HG02759 (cell line): ENCODE data around the gene ARHGAP10.
"Not testable (repeated sequence)": the region's sequence is repeated elsewhere in the genome, so short reads cannot be mapped to it uniquely, and the experiment has no call there.

Source experiments
- ATAC-seq: cut with Tn5 transposase; IDR thresholded peaks from one replicate; pipeline ENCODE4 v1.9.1; 2021; ENCODE audit warnings: mild to moderate bottlenecking, moderate library complexity; ENCODE audit not compliant: unreplicated experiment

ARHGAP10 gene

DNA sequence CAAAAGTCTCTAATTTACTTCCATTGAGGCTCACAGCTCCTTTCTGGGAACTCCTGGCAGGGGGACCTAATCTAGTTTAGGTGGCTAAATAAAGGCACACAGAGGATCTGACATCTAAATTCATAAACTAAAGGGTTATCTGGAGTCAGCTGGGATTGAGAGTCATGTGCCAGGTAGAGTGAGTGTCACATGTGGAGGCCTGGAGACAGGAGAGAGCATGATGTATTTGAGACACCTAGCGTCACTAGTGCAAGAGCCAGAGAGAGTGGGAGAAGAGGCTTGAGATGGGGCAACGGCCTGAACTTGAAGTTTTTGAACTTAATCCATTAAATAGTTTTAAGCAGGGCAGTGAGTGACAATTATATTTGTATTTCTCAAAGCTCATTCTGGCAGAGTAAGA is 152.6 kb downstream of the ARHGAP10 start:
- no peak for ATAC-seq

DNA sequence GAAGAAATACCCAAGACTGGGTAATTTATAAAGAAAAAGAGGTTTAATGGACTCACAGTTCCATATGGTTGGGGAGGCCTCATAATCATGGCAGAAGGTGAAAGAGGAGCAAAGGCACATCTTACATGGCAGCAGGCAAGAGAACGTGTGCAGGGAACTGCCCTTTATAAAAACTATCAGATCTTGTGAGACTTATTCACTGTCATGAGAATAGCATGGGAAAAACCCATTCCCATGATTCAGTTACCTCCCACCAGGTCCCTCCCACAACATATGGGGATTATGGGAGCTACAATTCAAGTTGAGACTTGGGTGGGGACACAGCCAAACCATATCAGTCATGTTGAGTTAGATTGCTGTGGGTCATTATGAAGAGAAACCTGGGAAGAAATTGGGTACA is 153.3 kb downstream of the ARHGAP10 start:
- not testable (repeated sequence) for ATAC-seq

DNA sequence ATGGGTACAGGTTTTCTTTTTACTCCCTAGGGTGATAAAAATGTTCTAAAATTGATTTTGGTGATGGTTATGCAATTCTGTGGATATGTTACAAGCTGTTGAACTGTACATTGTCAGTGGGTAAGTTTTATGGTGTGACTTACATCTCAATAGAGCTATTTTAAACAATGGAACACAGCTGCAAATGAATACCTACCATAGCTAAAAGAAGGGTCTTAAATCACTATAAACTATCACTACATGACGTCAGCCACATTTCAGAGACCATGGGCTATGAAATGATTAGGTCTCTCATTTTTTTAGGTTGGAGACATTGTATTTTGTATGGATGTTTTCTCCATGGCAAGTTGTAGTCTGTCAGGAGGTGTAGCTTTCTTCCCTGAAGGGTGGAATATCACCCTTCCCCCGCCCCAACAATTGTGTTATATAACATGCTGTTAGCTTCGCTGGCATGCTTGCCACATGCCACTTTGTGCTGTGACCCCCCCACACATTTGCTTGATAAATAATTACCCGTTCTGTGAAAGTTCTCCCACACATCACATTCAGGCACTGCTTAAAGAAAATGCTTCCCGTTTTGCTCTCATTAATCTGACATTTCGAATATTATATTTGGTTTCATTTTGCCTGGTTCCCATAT is 159.7 kb downstream of the ARHGAP10 start:
- ATAC-seq, result no peak

DNA sequence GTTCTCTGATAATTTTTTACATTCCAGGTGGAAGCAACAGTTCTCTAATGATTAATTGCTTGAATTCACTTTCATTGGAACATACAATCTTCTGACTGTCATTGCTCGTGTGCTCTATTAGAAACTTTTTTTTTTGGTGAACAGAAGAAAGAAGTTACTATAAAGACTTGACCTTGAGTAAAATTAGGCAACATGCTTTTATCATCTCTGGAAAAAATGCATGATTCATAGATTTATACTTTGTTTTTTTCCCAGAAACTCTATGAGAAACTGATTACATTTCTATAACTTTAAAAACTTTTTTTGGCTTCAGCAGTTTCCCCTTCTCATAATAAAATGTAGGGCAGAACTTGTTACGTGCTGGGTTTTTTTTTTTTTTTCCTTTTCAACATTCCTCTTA is 167.6 kb downstream of the ARHGAP10 start:
- ATAC-seq, result no peak

DNA sequence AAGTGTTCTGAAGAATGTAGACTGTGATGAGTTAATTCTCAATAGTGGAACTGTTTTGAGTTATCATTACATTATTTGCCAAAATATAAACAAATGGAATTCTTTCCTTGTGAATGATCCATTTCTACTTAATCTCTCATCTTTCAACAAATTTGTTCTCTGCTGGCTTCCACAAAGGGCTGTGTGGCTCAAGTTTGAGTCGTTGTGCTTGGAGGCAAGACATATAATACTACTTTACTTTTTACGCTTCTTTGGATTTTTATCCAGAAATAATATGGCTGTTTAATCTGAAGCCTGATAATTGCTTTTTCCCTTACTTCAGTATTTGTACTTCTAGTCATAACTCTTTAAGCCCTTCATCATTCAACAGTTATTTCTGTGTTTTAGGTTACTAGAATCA is 169.5 kb downstream of the ARHGAP10 start:
- no peak for ATAC-seq

DNA sequence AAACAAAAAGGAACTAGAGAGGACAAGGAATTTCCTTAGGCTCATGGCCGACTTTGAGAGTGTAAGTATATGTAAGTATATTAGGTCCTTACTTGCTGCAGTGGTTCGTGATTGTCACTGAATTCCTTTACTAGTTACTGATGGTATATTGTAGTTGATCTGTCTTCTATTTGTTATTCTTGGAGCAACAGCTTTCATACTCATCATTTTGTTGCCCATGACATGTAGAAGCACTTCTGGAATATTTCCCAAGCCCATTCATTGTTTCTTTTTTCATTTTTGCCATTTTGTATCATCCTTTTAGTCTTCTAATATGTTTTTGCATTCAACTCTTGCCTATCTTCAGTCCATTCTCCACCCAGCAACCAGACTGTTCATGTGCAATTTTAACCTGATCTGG is 170.0 kb downstream of the ARHGAP10 start:
- no peak for ATAC-seq

DNA sequence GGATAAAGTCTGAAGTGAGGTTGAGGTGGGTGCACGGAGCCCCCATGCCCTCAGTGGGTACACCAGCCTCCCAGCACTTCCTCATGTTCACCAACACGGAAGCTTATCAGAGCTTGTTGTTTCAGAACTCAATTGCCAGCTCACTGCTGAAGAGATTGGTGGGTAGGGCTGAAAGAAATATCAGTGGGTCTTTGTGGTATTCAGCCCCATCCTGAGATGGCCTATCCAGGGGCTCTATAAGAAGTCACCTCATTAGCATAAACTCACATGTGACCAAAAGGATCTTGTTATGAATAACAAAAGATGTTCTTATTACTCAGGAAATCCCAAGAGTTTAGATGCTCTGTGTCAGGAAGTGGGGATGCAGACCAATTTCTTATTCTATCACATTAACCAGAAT is 177.3 kb downstream of the ARHGAP10 start:
- peak; percentile 63 for ATAC-seq

DNA sequence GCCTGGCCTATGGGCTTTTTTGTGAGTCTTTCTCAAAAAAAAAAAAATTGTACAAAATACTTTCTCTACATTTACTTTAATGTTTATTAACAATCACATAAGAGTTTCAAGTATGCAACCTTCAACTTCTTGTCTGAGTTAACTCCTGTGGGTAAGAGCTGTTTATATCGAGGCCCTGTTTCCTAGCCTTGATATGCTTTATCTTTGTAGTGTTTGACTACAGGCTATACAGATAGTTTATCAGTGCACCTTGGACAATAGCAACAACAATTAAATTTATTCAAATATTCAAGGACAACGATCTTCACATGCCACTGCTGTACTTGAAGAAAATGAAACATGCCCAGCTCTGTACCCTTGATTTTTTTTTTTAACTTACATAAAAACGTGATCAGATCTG is 178.4 kb downstream of the ARHGAP10 start:
- no peak for ATAC-seq

DNA sequence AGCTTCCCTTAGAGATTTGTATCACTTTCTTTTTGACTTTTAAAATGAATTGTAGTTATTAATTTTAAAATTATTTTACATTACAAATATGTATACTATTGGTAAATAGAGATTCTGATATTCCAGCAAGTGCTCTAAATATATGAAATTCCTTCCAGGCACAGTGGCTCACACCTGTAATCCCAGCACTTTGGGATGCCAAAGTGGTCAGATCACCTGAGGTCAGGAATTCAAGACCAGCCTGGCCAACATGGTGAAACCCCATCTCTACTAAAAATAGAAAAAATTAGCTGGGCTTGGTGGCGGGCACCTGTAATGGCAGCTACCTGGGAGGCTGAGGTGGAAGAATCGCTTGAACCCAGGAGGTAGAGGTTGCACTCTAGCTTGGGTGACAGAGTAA is 180.2 kb downstream of the ARHGAP10 start:
- not testable (repeated sequence) for ATAC-seq

DNA sequence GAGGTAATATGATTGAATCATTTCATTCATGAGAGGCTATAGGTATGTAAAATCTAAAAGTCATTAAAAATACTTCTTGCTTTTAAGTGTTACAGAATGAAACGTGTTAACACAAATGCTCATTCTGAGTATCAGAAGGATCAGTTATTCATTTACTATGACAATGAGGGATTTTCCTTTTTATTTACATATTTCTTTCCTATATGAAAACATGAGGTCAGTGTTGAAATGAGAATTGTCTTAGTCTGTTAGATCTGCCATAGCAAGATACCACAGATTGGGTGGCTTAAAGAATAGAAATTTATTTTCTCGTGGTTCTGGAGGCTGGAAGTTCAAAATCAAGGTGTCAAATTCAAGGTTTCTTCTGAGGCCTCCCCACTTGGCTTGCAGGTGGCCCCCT is 181.2 kb downstream of the ARHGAP10 start:
- peak; percentile 50 for ATAC-seq

DNA sequence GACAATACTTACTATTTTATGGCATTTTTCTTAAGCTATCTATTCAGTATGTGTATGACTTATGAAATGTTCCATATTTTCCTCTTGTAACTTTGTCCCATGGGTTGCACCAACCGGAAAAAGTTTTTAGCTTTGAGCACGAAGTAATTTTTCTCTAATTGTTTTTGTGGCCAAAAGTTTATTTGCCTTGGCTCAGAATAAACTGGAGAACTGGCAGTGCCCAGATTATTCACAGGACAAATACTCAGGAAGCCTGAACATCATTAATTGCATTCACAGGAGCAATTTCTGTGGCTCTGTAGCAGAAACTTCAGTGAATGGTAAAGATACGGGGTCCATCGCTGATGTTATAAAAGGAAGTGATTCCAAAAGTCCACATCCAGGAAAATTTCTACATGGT is 184.5 kb downstream of the ARHGAP10 start:
- ATAC-seq, result no peak

DNA sequence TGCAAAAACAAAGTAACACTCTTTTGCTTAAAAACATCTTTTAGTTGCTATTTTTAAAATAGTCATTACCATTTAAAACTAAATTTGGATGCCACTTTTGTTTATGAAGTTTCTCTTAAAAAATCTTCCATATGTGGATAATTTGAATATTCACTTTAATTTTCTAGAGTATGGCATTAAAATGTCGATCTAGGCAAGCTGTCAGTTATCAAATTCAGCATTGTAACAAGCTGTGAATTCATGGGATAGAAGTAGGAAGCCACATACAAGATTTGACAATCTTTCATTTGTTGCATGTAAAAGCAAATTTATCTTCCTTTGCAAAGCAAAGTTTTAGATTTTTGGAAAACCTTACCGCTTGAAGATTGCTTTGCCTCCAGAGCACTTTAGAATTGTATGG is 191.5 kb downstream of the ARHGAP10 start:
- ATAC-seq, result no peak

DNA sequence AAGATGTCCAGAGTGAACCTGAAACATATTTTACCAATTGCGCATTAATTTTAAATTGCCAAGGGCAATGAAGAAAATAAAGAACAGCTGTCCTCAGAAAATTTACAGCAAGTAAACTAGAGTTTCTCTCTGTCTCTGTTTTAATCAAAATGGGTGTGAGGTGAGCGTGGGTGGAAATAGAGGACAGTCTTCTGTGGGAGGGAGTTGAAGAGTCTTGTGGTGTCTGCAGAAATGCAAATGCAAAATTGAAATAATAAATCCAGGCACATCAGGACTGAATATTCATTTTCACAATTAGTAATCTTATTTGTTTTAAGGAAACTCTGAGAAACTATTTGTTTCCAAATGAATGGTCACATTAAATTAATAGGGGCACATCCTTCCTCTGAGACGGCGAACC is 192.0 kb downstream of the ARHGAP10 start:
- ATAC-seq, result peak; percentile 52

DNA sequence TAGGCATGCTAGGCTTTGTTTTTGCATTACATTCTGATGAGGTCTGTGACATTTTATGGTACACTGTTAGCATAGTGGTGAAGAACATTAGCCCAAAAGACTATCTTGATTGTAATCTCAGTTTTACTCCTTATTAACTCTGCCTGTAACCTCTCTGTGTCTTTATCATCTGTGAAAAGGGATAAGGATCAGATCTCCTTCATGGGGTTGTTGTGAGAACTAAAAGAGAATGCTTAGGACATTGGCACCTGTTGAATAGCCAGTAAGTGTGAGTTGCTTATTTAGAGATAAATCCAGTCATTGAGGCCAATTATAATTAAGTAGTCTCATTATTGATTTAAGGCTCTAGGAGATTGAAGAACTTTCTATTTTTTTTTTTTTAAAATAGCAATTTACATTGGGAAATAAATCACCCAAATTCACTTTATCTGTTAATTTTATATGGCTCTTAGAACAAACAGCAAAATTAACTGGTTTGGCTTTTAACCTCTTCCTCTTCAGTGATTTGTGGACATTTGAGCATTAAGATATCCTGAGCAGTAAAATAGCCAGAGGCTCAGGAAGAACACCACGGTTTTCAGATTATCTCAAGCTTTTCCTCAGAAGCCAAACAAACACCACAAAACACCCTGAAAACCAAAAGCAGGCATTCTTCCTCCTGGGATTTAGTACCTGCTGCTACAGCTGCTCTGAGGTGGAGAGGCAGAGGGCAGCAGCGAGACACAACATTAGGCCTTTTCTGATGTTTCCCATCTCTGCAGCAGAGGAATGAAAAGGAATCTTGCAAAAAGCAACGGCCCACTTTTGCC is 192.9 kb downstream of the ARHGAP10 start:
- ATAC-seq, result no peak

DNA sequence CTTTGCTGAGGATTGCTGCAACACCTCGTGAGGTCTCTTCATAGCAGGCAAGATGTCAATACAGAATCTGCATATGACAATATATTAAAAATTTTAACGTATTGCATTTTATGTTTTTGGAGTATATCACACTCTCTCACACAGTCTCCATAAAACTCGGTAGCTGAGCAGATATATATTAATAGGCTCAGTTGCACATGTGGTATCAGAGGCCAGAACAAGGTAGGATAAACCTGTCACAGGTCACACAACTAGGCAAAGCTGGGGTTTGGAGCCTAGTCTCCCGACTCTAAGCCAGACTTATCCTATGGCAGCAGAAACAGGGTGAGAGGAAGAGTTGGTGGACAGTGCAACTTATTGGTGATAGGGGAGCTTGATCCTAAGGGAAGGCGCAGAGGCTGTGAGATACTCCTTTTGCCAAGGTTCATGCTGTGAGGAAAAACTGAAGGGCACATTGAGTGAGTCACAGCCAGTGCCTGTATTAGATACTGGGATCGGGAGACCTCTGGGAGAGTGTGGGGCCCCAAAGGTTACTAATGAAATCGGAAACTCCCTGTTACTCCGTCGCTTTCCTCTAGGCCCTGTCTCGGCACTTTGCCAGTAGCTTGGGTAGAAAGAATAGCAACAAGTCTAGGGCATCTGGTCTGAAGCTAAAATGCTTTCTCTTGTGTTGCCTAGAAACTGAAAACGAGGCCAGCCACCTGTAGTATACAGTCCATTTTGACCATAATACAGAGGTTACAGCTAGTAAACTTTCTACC is 195.7 kb downstream of the ARHGAP10 start:
- no peak for ATAC-seq

DNA sequence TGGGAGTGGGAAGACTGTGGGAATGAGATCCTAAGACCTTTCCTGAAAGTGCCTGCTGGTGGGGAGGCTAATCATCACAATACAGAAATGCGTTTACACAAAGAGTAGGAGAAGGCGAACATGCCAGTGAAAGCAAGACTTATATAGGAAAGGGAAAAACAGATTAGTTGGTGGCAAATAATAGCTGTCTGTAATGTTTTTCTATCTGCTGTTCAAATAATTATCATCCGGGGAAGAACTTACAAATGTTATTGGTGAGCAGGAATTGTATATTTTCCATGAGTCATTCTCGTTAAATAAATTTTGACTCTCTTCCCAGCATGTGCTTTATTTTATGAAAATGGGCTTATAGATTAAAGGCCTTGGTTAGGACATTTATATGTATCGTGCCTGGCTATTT is 196.5 kb downstream of the ARHGAP10 start:
- ATAC-seq, result no peak

DNA sequence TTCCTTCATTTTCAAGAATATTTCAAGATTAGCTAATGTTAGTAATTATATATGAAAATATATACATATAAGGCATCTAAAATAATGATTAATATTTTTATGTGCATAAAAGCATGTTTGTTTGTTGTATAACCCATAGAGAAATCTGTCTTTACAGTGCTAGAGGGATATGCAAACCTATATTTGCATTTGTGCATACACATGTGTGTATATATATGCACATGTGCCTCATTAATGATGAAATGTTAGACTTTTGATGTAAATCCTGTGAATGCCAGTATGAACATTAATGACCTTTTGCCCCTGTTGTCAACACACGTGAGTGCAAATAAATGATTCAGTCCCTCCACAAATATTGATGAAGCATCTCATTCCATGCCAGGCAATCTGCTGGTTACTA is 197.9 kb downstream of the ARHGAP10 start:
- ATAC-seq, result no peak

DNA sequence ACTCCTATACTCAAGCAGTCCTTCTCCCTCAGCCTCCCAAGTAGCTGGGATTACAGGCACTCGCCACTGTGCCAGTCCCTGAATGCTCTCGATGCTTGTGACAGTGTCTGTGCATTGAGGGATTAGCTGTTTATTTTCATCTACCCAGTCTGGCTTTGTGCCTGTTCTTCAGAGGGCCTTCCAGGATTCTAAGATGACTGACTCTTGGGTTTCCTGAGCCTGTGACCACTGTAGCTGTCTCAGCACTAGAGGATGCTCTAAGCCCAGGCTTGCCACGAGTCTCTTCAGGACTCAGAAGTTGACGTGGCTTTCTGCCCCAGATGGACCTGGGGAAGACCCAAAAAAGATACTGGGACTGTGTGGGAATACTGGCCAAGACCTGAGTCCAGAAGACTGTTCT is 201.4 kb downstream of the ARHGAP10 start:
- no peak for ATAC-seq

DNA sequence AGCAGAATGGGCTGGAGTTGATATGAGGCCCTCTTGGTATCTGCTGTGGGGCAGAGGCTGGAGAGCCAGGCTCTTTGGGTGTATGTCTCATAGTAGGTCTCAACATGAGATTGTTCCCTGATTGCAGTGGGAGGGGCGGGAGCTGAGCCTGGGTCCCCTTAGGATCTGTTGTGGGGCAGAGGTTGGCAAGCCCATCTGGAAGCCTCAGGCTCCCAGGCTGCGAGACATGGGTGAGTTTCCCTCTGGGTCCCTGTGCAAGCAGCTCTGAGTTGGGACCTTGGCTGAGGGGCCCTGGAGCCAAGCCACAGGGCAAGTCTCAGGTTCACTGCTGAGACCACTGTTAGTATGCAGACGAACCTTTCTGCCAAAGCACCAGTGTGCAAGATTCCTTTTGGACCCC is 201.9 kb downstream of the ARHGAP10 start:
- no peak for ATAC-seq

DNA sequence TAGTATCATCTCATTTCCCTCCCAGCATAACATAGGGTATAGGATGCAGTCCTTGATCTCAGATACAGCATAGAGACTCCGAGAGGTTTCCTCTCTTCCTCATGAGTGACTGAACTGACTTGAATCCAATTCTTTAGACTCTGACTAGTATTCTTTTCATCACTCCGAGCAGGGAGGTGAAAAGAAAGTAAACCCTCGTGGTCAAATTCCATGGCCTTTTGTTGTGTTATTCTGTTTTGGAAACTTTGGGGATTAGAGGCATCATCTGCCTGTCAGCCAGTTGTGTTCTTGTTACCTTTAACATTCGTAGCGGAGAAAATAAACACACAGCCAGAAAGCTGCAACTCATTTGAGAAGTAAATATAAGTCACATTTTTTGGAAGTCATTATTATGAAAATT is 206.6 kb downstream of the ARHGAP10 start:
- ATAC-seq, result no peak

DNA sequence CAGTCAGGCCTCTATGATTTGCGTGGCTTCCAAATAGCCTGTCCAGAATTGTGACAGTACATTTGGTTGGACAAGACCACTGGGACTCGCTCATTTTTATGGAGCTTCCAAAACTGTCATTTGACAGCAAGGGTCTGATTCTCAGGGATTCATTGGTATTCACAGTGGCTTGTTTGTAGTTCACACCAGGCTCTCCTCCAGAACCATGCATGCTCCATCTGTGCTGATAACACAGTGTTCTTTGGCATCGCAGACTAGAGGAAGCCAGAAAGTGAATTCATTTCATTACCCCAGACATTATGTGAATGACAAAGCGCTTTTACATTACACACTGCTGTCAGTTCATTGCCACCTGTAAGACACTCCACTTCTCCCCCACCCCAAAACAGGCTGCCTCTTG is 208.3 kb downstream of the ARHGAP10 start:
- no peak for ATAC-seq

DNA sequence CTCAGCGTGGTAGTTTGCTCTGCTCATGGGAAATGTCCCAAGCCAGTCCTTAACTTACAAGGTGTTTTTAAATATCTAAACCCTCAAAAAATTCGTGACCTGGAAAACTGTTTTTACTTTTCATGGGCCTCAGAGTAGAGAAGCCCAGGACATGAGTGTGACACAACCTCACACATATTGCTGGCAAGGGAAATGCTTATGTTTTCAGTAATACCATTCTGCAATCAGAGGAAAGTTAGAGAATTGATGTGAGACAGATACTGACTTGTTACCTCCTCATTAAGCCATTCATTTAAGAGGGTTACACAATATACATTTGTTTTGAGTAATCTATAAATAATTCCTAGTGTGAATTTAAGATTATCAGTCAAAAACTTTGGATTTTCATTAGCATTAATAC is 209.5 kb downstream of the ARHGAP10 start:
- no peak for ATAC-seq
